Measurements from ENCODE around the gene HPCA. TPM values are rescaled to one million over a fixed set of nuclear protein-coding genes. Genes with fewer than 3 reads are reported as not detected.

Gene HPCA
- total RNA-seq, 2 donors from 2014 or later: 1.2 TPM; not detected in 1

DNA sequence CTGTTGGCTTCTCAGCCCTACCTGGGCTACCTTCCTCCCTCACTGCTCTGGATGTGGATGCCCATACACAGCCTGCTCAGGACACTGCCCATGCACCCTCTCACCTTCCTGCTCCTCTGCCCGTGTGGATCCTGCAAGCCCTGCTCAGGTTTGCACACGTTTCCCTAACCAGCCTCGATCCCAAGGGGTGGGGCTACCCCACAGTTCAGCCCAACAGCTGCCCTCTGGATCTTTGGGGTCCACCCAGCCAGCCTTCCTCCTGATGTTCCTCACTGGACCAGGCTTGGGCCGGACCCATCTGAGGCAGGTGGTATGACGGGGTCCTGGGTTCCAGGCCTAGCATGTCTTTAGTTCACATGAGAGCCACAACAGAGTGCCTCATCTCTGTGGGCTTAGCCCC is 10.2 kb downstream of the HPCA start:
- no peak for TF ChIP-seq CTCF (conservative IDR thresholded peaks at IDR 0.05)
- peaks cover 4% of the 10 kb centered on the region for H3K4me1 ChIP-seq (ENCODE audit: control insufficient read depth, insufficient read depth, low read length)
- no peak overlapping the region for H3K4me3 ChIP-seq (ENCODE audit: low read length)
- no peaks in the 10 kb centered on the region for H3K36me3 ChIP-seq (ENCODE audit: control insufficient read depth, insufficient read depth, low read length)
- no peak overlapping the region for H3K27ac ChIP-seq (ENCODE audit: low read depth, low read length)
- H3K27me3 Mint-ChIP-seq (ENCODE audit: insufficient read depth): peaks cover 88% of the 10 kb centered on the region
- H3K9me3 Mint-ChIP-seq: peaks cover 6% of the 10 kb centered on the region
- H3K36me3 Mint-ChIP-seq (ENCODE audit: low read depth): no peaks in the 10 kb centered on the region
- H3K27ac Mint-ChIP-seq: no peak overlapping the region
- DNase-seq: no peak
- no peaks in the 10 kb centered on the region for H3K9me3 ChIP-seq (ENCODE audit: control insufficient read depth, low read length)
- H3K9ac ChIP-seq (ENCODE audit: extremely low read depth, low read length, poor library complexity, severe bottlenecking): no peak overlapping the region
- peaks cover 67% of the 10 kb centered on the region for H3K27me3 ChIP-seq (ENCODE audit: control insufficient read depth, insufficient read depth, low read length, poor library complexity, severe bottlenecking)
- 79 to 84% methylated on average over 4 to 5 of the region's 5 CpGs for WGBS, 2 experiments (ENCODE audit: insufficient coverage in 1 of 2, insufficient read length in 1 of 2)
- H3K4me3 Mint-ChIP-seq: no peak overlapping the region
- no peaks in the 10 kb centered on the region for H3K4me1 Mint-ChIP-seq

GRCh38 chr1:32897082-32898049 is 11.1 kb downstream of the HPCA start:
- peaks cover 66% of the 10 kb centered on the region for H3K27me3 ChIP-seq (ENCODE audit: control insufficient read depth, insufficient read depth, low read length, poor library complexity, severe bottlenecking)
- no peaks in the 10 kb centered on the region for H3K36me3 ChIP-seq (ENCODE audit: control insufficient read depth, insufficient read depth, low read length)
- Mint-ChIP-seq H3K4me1 (no peaks in the 10 kb centered on the region), H3K27me3 (ENCODE audit: insufficient read depth) (peaks cover 88% of the 10 kb centered on the region), H3K27ac (no peak overlapping the region), H3K4me3 (no peak overlapping the region), H3K36me3 (ENCODE audit: low read depth) (no peaks in the 10 kb centered on the region), H3K9me3 (peaks cover 4% of the 10 kb centered on the region)
- no peak for TF ChIP-seq CTCF (conservative IDR thresholded peaks at IDR 0.05)
- no peak for DNase-seq
- no peak overlapping the region for H3K4me3 ChIP-seq (ENCODE audit: low read length)
- H3K27ac ChIP-seq (ENCODE audit: low read depth, low read length): no peak overlapping the region
- no peak overlapping the region for H3K9ac ChIP-seq (ENCODE audit: extremely low read depth, low read length, poor library complexity, severe bottlenecking)
- 81 to 89% methylated on average over 9 to 11 of the region's 11 CpGs for WGBS, 2 experiments (ENCODE audit: insufficient coverage in 1 of 2, insufficient read length in 1 of 2)
- H3K9me3 ChIP-seq (ENCODE audit: control insufficient read depth, low read length): no peaks in the 10 kb centered on the region
- H3K4me1 ChIP-seq (ENCODE audit: control insufficient read depth, insufficient read depth, low read length): peaks cover 4% of the 10 kb centered on the region

GRCh38 chr1:32898056-32898455 is 11.8 kb downstream of the HPCA start:
- WGBS, 2 experiments (ENCODE audit: insufficient coverage in 1 of 2, insufficient read length in 1 of 2): 88 to 94% methylated on average over 8 to 9 of the region's 9 CpGs
- Mint-ChIP-seq H3K4me3 (no peak overlapping the region), H3K36me3 (ENCODE audit: low read depth) (no peaks in the 10 kb centered on the region), H3K4me1 (no peaks in the 10 kb centered on the region), H3K27me3 (ENCODE audit: insufficient read depth) (peaks cover 89% of the 10 kb centered on the region), H3K27ac (no peak overlapping the region), H3K9me3 (no peaks in the 10 kb centered on the region)
- Histone ChIP-seq H3K4me1 (ENCODE audit: control insufficient read depth, insufficient read depth, low read length) (peaks cover 4% of the 10 kb centered on the region), H3K36me3 (ENCODE audit: control insufficient read depth, insufficient read depth, low read length) (no peaks in the 10 kb centered on the region), H3K9me3 (ENCODE audit: control insufficient read depth, low read length) (no peaks in the 10 kb centered on the region), H3K27ac (ENCODE audit: low read depth, low read length) (no peak overlapping the region), H3K9ac (ENCODE audit: extremely low read depth, low read length, poor library complexity, severe bottlenecking) (no peak overlapping the region), H3K27me3 (ENCODE audit: control insufficient read depth, insufficient read depth, low read length, poor library complexity, severe bottlenecking) (peaks cover 65% of the 10 kb centered on the region), H3K4me3 (ENCODE audit: low read length) (no peak overlapping the region)
- TF ChIP-seq CTCF (conservative IDR thresholded peaks at IDR 0.05): no peak
- no peak for DNase-seq

All from endodermal cell (in vitro differentiated cells).